Left ventricle myocardium superior (tissue), 1 donor: ENCODE data around the gene CDK4. TPM values are rescaled to one million over a fixed set of nuclear protein-coding genes. Genes with fewer than 3 reads are reported as not detected.
"Not testable (repeated sequence)": the region's sequence is repeated elsewhere in the genome, so short reads cannot be mapped to it uniquely, and the experiment has no call there.

Source experiments
- ATAC-seq: fragments of 200-7000 bp; cut with Tn5 transposase; one replicate; pipeline ENCODE4 v1.9.1; 2020; ENCODE audit warnings: mild to moderate bottlenecking, moderate library complexity
- DNase-seq: peaks from one replicate; pipeline ENCODE4 v3.0.0-alpha.2; 2020
- intact Hi-C: fragments of 100-400 bp; cut with micrococcal nuclease; formaldehyde crosslinking; loops from one replicate; pipeline ENCODE4 v1.11.0; 2022
- total RNA-seq: library from RNA; stranded (reverse); fragmentation: NEBNext Ultra II Directional; extraction: Animal tissue kit (Norgen Biotek cat#: 25700); gene quantifications from one replicate; pipeline ENCODE4 v1.2.1, GENCODE V29; 2021
- donor health status: DM: no; HTN: yes; CAD: no; lungs with severe emphysema.

The CDK4 gene
- total RNA-seq, 1 donor from 2014 or later: 42.1 TPM

GRCh38 chr12:57731411-57732080 lies 20.6 kb downstream of the CDK4 start:
- no peak for DNase-seq
- intact Hi-C loops: no loop called here
- ATAC-seq: no peak

GRCh38 chr12:57730336-57731067 lies 21.6 kb downstream of the CDK4 start:
- ATAC-seq: no peak
- intact Hi-C loops: no loop called here

DNA sequence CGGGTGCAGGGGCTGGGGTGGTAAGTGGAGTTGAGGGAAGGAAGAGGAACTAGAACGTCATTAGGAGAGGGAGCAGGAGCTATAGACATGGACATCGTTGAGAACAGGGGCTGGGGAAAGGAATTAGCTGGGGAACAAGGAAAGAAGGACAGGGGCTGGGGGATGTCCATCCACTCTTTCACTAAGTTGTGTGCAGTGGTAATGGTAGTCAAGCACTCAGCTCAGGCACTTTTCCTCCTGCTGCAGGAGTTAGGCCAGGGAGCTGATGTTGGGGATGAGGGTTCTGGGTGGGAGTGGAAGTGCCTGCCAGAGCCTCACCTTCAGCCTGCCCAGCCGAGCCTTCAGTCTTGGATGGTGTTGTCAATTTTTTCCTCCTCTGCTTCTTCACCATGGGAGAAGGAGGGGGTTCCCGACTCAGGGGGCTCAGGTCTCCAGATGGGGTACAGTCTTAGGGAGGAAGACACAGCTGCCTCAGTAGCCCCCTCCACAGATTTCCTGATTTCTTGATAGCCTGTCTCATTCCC lies 22.7 kb downstream of the CDK4 start:
- DNase-seq (no peak), ATAC-seq (no peak)
- intact Hi-C loops: no loop called here

More at GRCh38 chr12:57730336-57731067, 21.6 kb downstream of the CDK4 start:
- no peak for DNase-seq

DNA sequence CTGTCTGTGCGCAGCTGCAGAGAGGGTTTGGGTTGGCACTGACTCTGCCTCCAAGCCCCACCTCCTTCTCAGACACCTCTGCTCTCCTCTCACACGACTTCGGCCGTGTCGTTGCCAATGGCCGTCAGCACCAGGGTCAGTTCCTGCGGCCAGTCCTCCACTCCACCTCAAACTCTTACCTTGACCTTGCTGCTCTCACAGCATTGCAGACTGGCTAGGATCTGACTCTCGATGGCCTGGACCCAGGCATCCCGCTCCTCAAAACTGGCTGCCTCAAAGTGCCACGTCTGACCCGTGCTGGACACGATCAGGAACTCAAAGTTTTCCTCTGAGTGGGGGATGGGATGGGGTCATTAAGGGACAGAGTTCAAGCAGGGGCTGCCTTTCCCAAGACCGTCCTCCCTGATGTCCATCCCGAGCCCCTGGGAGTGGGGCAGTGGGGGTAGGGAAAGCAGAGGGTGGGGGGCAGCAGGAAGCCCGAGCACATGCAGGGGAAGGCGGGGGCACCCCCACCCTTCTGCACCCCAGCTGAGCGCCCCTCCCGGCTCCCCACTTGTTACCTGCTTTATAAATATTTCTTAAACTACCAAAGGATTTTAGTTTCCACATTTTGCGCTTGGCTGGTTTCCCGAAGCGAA lies 24.2 kb downstream of the CDK4 start:
- intact Hi-C loops: no loop called here
- ATAC-seq (no peak), DNase-seq (no peak)

- intact Hi-C loops: no loop called here
- peak; percentile 77 for DNase-seq
- peak; percentile 63 for ATAC-seq
Measured at GRCh38 chr12:57726884-57727757, 25.0 kb downstream of the CDK4 start.

DNA sequence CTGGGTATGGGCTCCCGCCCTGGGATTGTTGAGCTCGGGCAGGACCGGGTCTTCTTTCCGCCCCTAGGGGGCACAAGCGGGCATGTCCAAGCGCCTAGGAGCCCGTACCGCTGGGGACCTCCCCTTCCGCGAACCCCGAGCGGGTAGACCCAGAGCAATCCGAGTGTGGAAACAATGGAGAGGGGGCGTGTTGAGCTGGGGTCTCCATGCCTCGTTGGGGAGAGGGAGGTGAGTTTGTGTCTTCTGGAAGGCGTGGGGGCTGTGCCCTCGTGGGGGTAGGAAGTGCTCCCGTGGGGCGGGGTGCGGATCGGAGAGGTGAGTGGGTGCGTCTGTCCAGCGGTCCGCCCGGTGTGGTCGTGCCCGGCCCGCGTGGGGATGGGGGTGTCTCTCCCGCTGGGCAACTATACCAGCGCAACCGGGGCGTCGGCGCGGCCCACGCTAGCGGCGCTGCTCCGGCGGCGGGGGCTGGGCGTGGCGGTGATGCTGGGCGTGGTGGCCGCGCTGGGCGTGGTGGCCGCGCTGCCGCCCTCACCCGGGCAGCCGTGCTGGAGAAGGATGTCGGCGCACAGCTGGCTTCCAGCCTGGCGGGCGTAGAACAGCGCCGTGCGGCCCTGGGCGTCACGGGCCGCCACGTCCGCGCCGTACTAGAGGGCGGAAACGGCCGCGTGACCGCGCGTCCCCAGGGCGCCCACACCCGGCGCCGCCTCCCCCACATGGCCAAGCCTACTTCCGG lies 25.8 kb downstream of the CDK4 start:
- intact Hi-C loops: no loop called here
- ATAC-seq: peak; percentile 82
- DNase-seq: peak; percentile 83

- no peak for DNase-seq
- intact Hi-C loops: no loop called here
- ATAC-seq: no peak
Measured at GRCh38 chr12:57725851-57726150, 26.3 kb downstream of the CDK4 start.

DNA sequence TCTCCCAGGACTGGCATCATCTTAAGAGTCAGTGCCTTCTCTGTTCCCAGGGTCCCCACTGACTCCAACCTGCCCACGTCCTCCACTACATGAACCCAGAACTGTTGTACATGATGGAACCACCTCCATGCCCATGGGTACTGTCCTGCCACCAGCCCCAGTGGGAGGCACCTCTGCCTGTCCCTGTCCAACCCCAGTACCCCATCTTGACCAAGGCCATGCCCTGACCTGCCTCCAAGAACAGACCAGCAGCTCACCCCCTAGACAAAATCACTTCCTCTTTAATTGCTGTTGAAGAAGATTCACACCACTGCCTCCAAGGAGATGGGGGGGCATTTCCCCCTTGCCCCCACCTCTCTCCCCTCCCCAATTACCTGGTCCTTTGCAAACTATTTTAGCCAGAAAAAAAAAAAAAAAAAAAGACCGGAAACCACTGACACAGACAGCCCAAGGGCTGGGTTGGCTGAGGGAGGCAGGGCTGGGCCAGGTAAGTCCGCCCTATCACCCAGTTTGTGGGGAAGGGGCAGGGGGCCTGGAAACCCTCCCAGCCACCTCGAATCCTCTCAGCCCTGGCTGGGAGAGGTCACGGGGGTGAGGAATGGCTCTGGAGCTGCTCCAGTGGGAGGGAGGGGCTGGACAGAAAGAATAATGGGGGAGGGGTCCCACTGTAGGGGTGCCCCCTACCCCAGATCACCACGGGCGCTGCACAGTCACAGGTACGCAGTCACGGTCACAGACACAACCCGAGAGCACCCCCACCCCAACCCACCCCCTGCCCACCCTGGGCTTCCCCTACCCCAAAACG lies 27.0 kb downstream of the CDK4 start:
- DNase-seq: no peak

GRCh38 chr12:57724003-57724935 lies 27.8 kb downstream of the CDK4 start:
- ATAC-seq (no peak), DNase-seq (no peak)
- intact Hi-C loops: no loop called here

More for the DNA sequence above, 27.0 kb downstream of the CDK4 start:
- ATAC-seq: no peak
- intact Hi-C loops: no loop called here

GRCh38 chr12:57723630-57723962 lies 28.5 kb downstream of the CDK4 start:
- DNase-seq (no peak), ATAC-seq (no peak)
- intact Hi-C loops: no loop called here

DNA sequence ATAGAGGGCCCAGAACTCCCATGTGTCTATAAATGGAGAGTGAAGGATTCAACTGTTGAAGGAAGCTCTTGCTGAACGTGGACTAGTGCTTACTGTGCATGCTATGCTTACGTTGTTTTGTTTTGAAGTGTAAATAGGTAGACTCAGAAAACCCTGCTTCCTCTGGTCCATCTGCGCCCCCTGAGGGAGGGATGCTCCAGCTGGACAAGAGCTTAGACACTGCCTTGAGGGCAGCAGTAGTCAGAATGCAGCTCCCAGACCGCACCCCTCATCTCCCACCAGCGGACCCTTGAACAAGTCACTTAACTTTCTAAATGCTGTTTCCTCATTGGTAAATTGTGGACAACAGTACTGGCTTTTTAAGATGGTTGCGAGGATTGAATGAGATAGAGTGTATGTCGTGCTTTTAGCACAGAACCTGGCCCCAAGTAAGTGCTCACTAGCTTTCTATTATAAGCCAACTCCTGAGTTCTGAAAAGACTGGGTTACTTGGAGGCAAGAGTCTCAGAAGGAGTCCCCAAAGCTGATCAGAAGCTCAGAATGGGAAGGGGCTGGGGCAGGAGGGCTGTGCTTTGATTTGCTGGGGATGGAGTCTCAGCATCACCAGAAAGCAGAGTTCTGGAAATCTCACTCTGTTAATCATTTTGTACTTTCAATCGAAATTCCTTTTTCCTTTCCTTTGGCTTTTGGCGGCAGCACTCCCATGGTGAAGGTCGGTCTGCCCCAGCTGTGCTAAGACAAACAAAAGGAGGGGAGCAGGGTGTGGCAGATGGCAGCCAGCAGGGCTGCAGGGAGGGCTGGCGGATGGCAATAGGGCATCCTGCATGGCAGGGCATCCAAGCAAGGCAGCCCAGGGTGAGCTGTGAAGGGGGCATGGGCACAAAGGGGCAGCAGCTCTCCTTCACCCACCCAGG lies 29.1 kb downstream of the CDK4 start:
- DNase-seq: no peak
- no peak for ATAC-seq
- intact Hi-C loops: no loop called here

DNA sequence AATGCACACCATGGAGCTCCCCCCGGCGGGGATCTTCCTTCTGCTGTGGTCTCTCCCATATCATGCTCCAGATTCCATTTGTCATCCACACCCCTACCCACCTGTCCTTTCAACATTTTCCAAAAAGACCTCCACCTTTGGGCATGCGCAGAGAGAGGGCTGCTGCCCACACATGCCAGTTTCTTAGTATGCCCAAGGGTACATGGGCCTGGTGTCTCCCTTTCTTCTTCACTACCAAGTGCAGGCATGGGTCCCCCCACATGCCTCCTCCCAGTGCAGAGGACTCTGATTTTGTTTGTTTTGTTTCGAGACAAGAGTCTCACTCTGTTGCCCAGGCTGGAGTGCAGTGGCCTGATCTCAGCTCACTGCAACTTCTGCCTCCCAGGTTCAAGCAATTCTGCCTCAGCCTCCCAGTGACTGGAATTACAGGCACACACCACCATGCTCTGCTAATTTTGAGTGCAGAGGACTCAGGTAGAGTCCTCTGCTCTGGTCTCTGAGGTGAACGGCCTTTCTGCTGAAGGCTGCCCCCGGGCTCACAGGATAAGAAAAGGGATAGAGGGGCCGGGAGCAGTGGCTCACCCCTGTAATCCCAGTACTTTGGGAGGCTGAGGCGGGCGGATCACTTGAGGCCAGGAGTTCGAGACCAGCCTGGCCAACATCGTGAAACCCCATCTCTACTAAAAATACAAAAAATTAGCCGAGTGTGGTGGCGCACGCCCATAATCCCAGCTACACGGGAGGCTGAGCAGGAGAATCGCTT lies 30.1 kb downstream of the CDK4 start:
- ATAC-seq, intact Hi-C loops, DNase-seq: not testable (repeated sequence)

DNA sequence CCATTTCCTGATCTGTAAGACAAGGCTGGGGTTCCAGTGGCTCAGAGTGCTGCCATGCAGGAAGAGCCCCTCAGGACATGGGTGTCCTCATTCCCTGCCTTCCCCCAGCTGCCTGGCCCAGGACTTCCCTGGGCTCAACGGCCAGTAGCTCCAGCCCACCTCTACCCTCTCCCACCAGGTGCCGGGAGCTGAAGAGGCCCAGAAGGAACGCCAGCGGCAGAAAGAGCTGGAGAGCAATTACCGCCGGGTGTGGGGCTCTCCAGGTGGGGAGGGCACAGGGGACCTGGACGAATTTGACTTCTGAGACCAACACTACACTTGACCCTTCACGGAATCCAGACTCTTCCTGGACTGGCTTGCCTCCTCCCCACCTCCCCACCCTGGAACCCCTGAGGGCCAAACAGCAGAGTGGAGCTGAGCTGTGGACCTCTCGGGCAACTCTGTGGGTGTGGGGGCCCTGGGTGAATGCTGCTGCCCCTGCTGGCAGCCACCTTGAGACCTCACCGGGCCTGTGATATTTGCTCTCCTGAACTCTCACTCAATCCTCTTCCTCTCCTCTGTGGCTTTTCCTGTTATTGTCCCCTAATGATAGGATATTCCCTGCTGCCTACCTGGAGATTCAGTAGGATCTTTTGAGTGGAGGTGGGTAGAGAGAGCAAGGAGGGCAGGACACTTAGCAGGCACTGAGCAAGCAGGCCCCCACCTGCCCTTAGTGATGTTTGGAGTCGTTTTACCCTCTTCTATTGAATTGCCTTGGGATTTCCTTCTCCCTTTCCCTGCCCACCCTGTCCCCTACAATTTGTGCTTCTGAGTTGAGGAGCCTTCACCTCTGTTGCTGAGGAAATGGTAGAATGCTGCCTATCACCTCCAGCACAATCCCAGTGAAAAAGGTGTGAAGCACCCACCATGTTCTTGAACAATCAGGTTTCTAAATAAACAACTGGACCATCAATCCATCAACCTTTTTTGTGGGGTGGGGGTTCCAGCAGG lies 31.2 kb downstream of the CDK4 start:
- DNase-seq (no peak), ATAC-seq (peak; percentile 5)
- intact Hi-C loops: no loop called here
